T-helper 2 cell treated with Interferon-gamma antibody and Interleukin-4, amounts not matched to agents 5 μg/mL and 100 μg/mL, for 36 hours (primary cell): ENCODE results near the gene SALL1.

Experiments used
- DNase-seq: peaks from one replicate; pipeline ENCODE4 v3.0.0; 2021; ENCODE audit warnings: low spot score
- H3K27ac Mint-ChIP-seq: one replicate; pipeline ENCODE4 v1.8.0; 2021; ENCODE audit warnings: mild to moderate bottlenecking, mixed read lengths
- H3K27me3 Mint-ChIP-seq: one replicate; pipeline ENCODE4 v1.8.0; 2021; ENCODE audit warnings: low read depth, mixed read lengths
- H3K36me3 Mint-ChIP-seq: one replicate; pipeline ENCODE4 v1.8.0; 2021; ENCODE audit warnings: low read depth, mixed read lengths
- H3K4me1 Mint-ChIP-seq: one replicate; pipeline ENCODE4 v1.8.0; 2021; ENCODE audit warnings: low read depth, mixed read lengths
- H3K4me3 Mint-ChIP-seq: one replicate; pipeline ENCODE4 v1.8.0; 2022; ENCODE audit warnings: mild to moderate bottlenecking, moderate library complexity, mixed read lengths
- H3K9me3 Mint-ChIP-seq: one replicate; pipeline ENCODE4 v1.8.0; 2021; ENCODE audit warnings: mixed read lengths

The SALL1 gene

GRCh38 chr16:51141106-51141505 lies 10.0 kb downstream of the SALL1 start:
- Mint-ChIP-seq H3K27me3 (peaks cover 12% of the 10 kb centered on the region), H3K4me1 (no peaks in the 10 kb centered on the region), H3K36me3 (no peaks in the 10 kb centered on the region), H3K9me3 (no peaks in the 10 kb centered on the region), H3K4me3 (no peak overlapping the region), H3K27ac (no peak overlapping the region)
- DNase-seq = no peak

- H3K36me3 Mint-ChIP-seq = no peaks in the 10 kb centered on the region
- H3K4me1 Mint-ChIP-seq = no peaks in the 10 kb centered on the region
- no peaks in the 10 kb centered on the region for H3K9me3 Mint-ChIP-seq
Measured at GRCh38 chr16:51140112-51140511, 11.0 kb downstream of the SALL1 start.

GRCh38 chr16:51139568-51139967 lies 11.5 kb downstream of the SALL1 start:
- Mint-ChIP-seq H3K27ac (no peak overlapping the region), H3K9me3 (no peaks in the 10 kb centered on the region), H3K27me3 (peaks cover 14% of the 10 kb centered on the region), H3K4me3 (no peak overlapping the region), H3K4me1 (no peaks in the 10 kb centered on the region), H3K36me3 (no peaks in the 10 kb centered on the region)
- no peak for DNase-seq

More at GRCh38 chr16:51140112-51140511, 11.0 kb downstream of the SALL1 start:
- Mint-ChIP-seq H3K4me3 (no peak overlapping the region), H3K27ac (no peak overlapping the region), H3K27me3 (peaks cover 13% of the 10 kb centered on the region)
- no peak for DNase-seq

- Mint-ChIP-seq H3K4me3 (no peak overlapping the region), H3K4me1 (no peaks in the 10 kb centered on the region), H3K36me3 (no peaks in the 10 kb centered on the region), H3K9me3 (no peaks in the 10 kb centered on the region), H3K27ac (no peak overlapping the region), H3K27me3 (peaks cover 23% of the 10 kb centered on the region)
- DNase-seq = no peak
Measured at GRCh38 chr16:51138178-51138577, 12.9 kb downstream of the SALL1 start.

- DNase-seq = no peak
- Mint-ChIP-seq H3K4me1 (no peaks in the 10 kb centered on the region), H3K27ac (no peak overlapping the region), H3K36me3 (no peaks in the 10 kb centered on the region), H3K27me3 (peaks cover 25% of the 10 kb centered on the region), H3K9me3 (no peaks in the 10 kb centered on the region), H3K4me3 (no peak overlapping the region)
Measured at GRCh38 chr16:51137097-51137496, 14.0 kb downstream of the SALL1 start.

- Mint-ChIP-seq H3K4me3 (no peak overlapping the region), H3K27me3 (peaks cover 25% of the 10 kb centered on the region), H3K36me3 (no peaks in the 10 kb centered on the region), H3K27ac (no peak overlapping the region), H3K4me1 (no peaks in the 10 kb centered on the region), H3K9me3 (no peaks in the 10 kb centered on the region)
- DNase-seq = no peak
Measured at GRCh38 chr16:51134876-51135275, 16.2 kb downstream of the SALL1 start.

GRCh38 chr16:51134269-51134812 lies 16.7 kb downstream of the SALL1 start:
- Mint-ChIP-seq H3K4me3 (no peak overlapping the region), H3K36me3 (no peaks in the 10 kb centered on the region), H3K9me3 (no peaks in the 10 kb centered on the region), H3K27ac (no peak overlapping the region), H3K27me3 (peaks cover 25% of the 10 kb centered on the region), H3K4me1 (no peaks in the 10 kb centered on the region)
- DNase-seq = no peak

- Mint-ChIP-seq H3K9me3 (no peaks in the 10 kb centered on the region), H3K27me3 (peaks cover 25% of the 10 kb centered on the region), H3K4me3 (no peak overlapping the region), H3K4me1 (no peaks in the 10 kb centered on the region), H3K27ac (no peak overlapping the region), H3K36me3 (no peaks in the 10 kb centered on the region)
- DNase-seq = no peak
Measured at GRCh38 chr16:51133688-51134087, 17.4 kb downstream of the SALL1 start.

- no peak overlapping the region for H3K27ac Mint-ChIP-seq
Measured at GRCh38 chr16:51133183-51133582, 17.9 kb downstream of the SALL1 start.

GRCh38 chr16:51132490-51133115 lies 18.5 kb downstream of the SALL1 start:
- DNase-seq = no peak
- Mint-ChIP-seq H3K4me3 (no peak overlapping the region), H3K27me3 (peaks cover 25% of the 10 kb centered on the region), H3K9me3 (no peaks in the 10 kb centered on the region), H3K4me1 (no peaks in the 10 kb centered on the region), H3K27ac (no peak overlapping the region), H3K36me3 (no peaks in the 10 kb centered on the region)

More at GRCh38 chr16:51133183-51133582, 17.9 kb downstream of the SALL1 start:
- Mint-ChIP-seq H3K4me3 (no peak overlapping the region), H3K9me3 (no peaks in the 10 kb centered on the region), H3K27me3 (peaks cover 25% of the 10 kb centered on the region), H3K4me1 (no peaks in the 10 kb centered on the region), H3K36me3 (no peaks in the 10 kb centered on the region)
- no peak for DNase-seq

GRCh38 chr16:51131619-51132018 lies 19.5 kb downstream of the SALL1 start:
- Mint-ChIP-seq H3K27ac (no peak overlapping the region), H3K4me1 (no peaks in the 10 kb centered on the region), H3K4me3 (no peak overlapping the region), H3K9me3 (no peaks in the 10 kb centered on the region), H3K27me3 (peaks cover 25% of the 10 kb centered on the region), H3K36me3 (no peaks in the 10 kb centered on the region)
- no peak for DNase-seq

- Mint-ChIP-seq H3K4me3 (no peak overlapping the region), H3K27me3 (peaks cover 15% of the 10 kb centered on the region), H3K36me3 (no peaks in the 10 kb centered on the region), H3K27ac (no peak overlapping the region), H3K4me1 (no peaks in the 10 kb centered on the region), H3K9me3 (no peaks in the 10 kb centered on the region)
- DNase-seq = no peak
Measured at GRCh38 chr16:51129105-51129504, 22.0 kb downstream of the SALL1 start.

GRCh38 chr16:51125992-51126391 lies 25.1 kb downstream of the SALL1 start:
- Mint-ChIP-seq H3K27me3 (no peaks in the 10 kb centered on the region), H3K9me3 (no peaks in the 10 kb centered on the region), H3K4me3 (no peak overlapping the region), H3K4me1 (no peaks in the 10 kb centered on the region), H3K36me3 (no peaks in the 10 kb centered on the region), H3K27ac (no peak overlapping the region)
- DNase-seq = no peak

GRCh38 chr16:51124896-51125295 lies 26.2 kb downstream of the SALL1 start:
- no peak overlapping the region for H3K27ac Mint-ChIP-seq
- no peaks in the 10 kb centered on the region for H3K4me1 Mint-ChIP-seq
- no peak for DNase-seq
- H3K36me3 Mint-ChIP-seq = no peaks in the 10 kb centered on the region
- H3K27me3 Mint-ChIP-seq = peaks cover under 1% of the 10 kb centered on the region
- H3K4me3 Mint-ChIP-seq = no peak overlapping the region
- H3K9me3 Mint-ChIP-seq = no peaks in the 10 kb centered on the region

- no peak for DNase-seq
- Mint-ChIP-seq H3K4me1 (no peaks in the 10 kb centered on the region), H3K27ac (no peak overlapping the region), H3K27me3 (peaks cover 7% of the 10 kb centered on the region), H3K9me3 (no peaks in the 10 kb centered on the region), H3K4me3 (no peak overlapping the region), H3K36me3 (no peaks in the 10 kb centered on the region)
Measured at GRCh38 chr16:51121850-51122249, 29.2 kb downstream of the SALL1 start.
